NOMO-1 treated with DMSO at 0.1 percent for 48 hours (cell line): Measurements from ENCODE around the gene CCDC82.

Experiments
- DNase-seq: peaks from one replicate; lab custom pipeline; 2025; ENCODE audit not compliant: unreplicated experiment; lab: John Stamatoyannopoulos, UW

Gene CCDC82

DNA sequence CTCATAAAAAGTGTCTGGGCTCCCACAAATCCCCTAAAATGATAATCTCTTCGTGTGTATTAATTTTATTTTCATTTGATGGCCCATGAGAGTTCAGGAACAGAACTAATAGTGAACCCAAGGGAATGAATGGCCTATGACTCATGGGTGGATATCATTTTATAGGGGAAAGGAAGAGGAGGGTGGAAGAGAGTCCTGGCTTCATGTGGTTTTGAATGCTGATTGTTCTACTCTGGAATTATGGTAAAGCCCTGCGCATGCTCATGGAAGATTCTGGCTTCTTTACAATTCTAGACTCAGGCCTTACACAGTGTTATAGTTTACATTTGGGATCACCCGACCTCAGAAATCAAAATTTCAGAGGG lies 82.0 kb downstream of the CCDC82 start:
- DNase-seq, result no peak

DNA sequence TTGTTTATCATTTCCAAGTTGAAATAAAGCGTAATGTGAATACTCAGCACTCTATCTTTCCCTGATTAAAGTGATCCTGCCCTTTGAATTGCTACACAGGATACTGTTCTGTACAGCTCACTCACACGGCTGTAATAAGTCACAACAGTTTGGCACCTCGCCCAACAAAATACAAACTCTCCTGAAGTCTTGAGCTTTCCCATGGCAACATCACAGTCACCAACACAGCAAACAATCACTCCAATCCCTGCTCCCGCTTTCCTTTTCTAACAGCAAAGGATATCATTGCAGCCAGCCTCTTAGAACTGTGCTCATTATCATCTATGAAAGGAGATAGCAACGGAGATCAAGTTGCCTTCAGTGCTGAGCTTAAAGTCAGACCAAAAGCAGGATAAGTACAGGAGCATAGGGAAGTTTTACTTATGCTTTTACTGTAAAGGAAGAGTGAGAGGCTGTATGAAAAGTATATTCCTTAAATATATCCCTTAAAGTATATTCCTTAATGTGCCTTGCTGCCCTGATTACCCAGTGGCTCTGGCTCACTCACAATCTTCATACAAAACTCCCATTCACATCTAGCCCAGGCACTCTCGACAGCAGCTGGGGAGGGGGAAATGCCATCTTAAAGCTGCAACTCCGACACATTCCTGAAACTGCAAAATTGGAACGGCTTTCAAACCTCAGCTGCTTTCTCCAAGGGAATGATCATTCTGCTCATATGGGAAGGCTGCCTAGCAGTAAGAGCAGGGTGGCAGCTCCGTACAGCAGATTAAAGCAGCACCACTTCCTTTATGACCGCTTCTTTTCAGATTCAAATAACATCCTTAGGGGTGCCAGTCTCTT lies 82.6 kb downstream of the CCDC82 start:
- no peak for DNase-seq

DNA sequence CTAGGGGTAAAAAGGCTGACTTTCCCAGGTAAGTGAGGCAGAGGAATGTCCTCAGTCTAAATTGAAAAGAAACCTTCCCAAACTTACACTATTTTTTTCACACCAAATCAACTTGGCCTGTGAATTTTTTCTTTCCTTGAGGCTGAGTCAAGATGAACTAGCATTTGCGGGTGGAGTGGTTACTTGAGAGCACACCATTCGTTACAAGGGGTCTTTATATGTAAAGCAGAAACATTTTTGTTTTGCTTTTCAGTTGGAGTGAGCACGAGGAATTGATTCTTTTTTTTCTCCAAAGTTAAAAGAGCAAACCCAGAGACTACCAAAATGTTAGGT lies 83.1 kb downstream of the CCDC82 start:
- no peak for DNase-seq

DNA sequence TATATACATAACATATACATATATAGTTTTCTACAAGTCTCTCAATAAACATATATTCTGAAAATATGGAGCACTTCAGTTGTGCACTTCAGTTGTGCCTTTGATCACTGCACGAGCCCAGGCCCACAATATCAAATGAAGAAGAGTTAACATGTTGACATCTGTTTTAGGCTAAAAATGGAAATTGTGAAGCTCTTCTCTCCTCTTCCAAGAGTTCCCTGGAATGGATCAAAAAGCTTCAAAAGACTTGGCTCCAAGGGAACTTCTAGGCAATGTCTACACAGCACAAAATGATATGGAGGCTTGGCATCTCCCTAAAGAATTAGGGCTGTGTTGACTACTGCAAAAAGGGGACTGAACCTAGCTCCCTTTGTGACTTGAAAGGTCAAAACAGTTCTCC lies 83.6 kb downstream of the CCDC82 start:
- DNase-seq, result no peak

DNA sequence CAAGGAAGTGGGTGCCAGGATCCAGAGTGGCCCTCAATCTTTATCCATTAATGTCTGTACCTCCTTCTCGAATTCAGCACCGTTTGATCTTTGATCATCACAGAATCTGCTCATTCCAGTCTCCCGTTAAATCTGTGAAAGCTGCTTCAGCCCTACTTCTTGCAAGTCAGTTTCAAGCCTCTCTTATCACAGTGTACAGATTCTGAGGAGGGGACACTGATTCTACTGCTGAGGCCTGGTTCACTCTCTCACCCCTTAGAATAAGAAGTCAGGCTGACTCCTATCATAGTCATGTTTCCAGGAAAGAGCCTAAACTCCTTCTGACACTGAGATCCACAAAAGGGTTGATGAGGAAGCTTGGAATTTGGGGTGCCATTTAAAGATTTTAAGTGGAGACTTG lies 85.7 kb downstream of the CCDC82 start:
- no peak for DNase-seq

DNA sequence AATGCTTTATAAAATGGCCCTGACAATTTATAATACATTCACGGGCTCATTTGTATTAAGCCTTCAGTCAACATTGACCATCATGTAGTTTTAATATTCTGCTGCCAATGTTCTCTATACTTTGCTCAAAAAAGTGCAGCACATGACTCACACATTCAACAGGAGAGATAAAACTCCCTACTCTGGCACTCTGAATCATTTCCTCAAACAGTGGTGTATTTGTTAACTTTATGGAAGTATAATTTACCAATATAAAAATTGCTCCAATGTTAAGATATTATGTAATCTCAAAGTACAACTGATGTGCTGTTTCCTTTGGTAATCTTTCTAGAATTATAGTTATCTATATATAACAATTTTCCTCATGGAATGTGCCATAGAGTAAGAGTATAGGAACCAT lies 86.6 kb downstream of the CCDC82 start:
- DNase-seq, result peak; percentile 51
